Keratinocyte (primary cell): ENCODE data around the gene UPK3A. TPM values are rescaled to one million over a fixed set of nuclear protein-coding genes. Genes with fewer than 3 reads are reported as not detected.

ENCODE experiments used
- DNase-seq: peaks from one replicate; pipeline ENCODE4 v3.0.0-alpha.2; 2011; ENCODE audit warnings: low read depth, missing footprints, low spot score
- FAIRE-seq: peaks from 2 replicates; lab custom pipeline; 2011; peaks lifted over from hg19 to GRCh38; lab: Jason Lieb, UNC
- H2AFZ ChIP-seq: 2 replicates; pipeline ENCODE4 v1.6.0; 2012; ENCODE audit warnings: low read length, control low read depth, inconsistent platforms; ENCODE audit not compliant: control insufficient read depth
- H3K27ac ChIP-seq: 2 replicates; pipeline ENCODE4 v1.5.1; 2011; ENCODE audit warnings: low read length; ENCODE audit not compliant: control insufficient read depth, insufficient read depth
- H3K27me3 ChIP-seq: 3 replicates; pipeline ENCODE4 v1.6.0; 2011; ENCODE audit warnings: low read length; ENCODE audit not compliant: control insufficient read depth, insufficient read depth; ENCODE audit errors: extremely low read depth
- H3K36me3 ChIP-seq, 2 experiments: 2 replicates in 1 of 2; 3 replicates in 1 of 2; pipeline ENCODE4 v1.5.1; 2011; ENCODE audit warnings: low read length in 2 of 2, mild to moderate bottlenecking in 1 of 2; ENCODE audit not compliant: control insufficient read depth in 2 of 2, insufficient read depth in 2 of 2; ENCODE audit errors: extremely low read depth in 1 of 2
- H3K4me1 ChIP-seq: 3 replicates; pipeline ENCODE4 v1.5.1; 2011; ENCODE audit warnings: low read length; ENCODE audit not compliant: control insufficient read depth, insufficient read depth; ENCODE audit errors: extremely low read depth
- H3K4me2 ChIP-seq: 3 replicates; pipeline ENCODE4 v1.6.0; 2011; ENCODE audit warnings: low read depth, low read length; ENCODE audit not compliant: control insufficient read depth, insufficient read depth; ENCODE audit errors: extremely low read depth
- H3K4me3 ChIP-seq, 3 experiments: fragments of 200-600 bp in 1 of 3; sonication (generic) in 1 of 3; 2 replicates in 2 of 3; 3 replicates in 1 of 3; pipeline ENCODE4 v1.5.1; 2011 to 2016; ENCODE audit warnings: low read length in 3 of 3, mild to moderate bottlenecking in 3 of 3, control low read depth in 2 of 3, inconsistent platforms in 1 of 3, low read depth in 1 of 3, mixed read lengths in 1 of 3, mixed run types in 1 of 3, moderate library complexity in 1 of 3; ENCODE audit not compliant: control insufficient read depth in 2 of 3, insufficient read depth in 2 of 3; ENCODE audit errors: extremely low read depth in 1 of 3
- H3K79me2 ChIP-seq: 2 replicates; pipeline ENCODE4 v1.6.0; 2012; ENCODE audit warnings: low read length; ENCODE audit not compliant: control insufficient read depth, insufficient read depth
- H3K9ac ChIP-seq: 3 replicates; pipeline ENCODE4 v1.6.0; 2011; ENCODE audit warnings: low read length; ENCODE audit not compliant: control insufficient read depth, insufficient read depth; ENCODE audit errors: extremely low read depth
- H3K9me1 ChIP-seq: 3 replicates; pipeline ENCODE4 v1.6.0; 2011; ENCODE audit warnings: low read length; ENCODE audit not compliant: control insufficient read depth, insufficient read depth; ENCODE audit errors: extremely low read depth
- H3K9me3 ChIP-seq: 2 replicates; pipeline ENCODE4 v1.5.1; 2012; ENCODE audit warnings: low read depth, low read length; ENCODE audit not compliant: control insufficient read depth
- H4K20me1 ChIP-seq: 3 replicates; pipeline ENCODE4 v1.6.0; 2011; ENCODE audit warnings: low read length; ENCODE audit not compliant: control insufficient read depth, insufficient read depth; ENCODE audit errors: extremely low read depth
- EZH2 ChIP-seq: IDR thresholded peaks from one replicate; pipeline ENCODE4 v1.6.1; 2012; ENCODE audit warnings: inconsistent platforms, mild to moderate bottlenecking, low read length, moderate library complexity
- dilution Hi-C: fragments of 300-500 bp; cut with MboI; formaldehyde crosslinking; loops from one replicate; pipeline ENCODE4 v1.7.0; 2020; ENCODE audit warnings: low sequenced_read_pairs; ENCODE audit not compliant: extremely low pct_ligation_motif_present
- polyA plus RNA-seq, 5 experiments: library from polyadenylated mRNA; depleted of rRNA in 3 of 5; stranded (reverse) in 3 of 5; stranded (forward) in 1 of 5; unstranded in 1 of 5; fragments of >200 nt; gene quantifications; 1 replicate in 1 of 5; 2 replicates in 3 of 5; 3 replicates in 1 of 5; pipeline versions ENCODE4 v1.2.1 to v1.2.3, GENCODE V29; 2011 to 2012; ENCODE audit warnings: missing spikeins in 2 of 5, low read depth in 1 of 5, low replicate concordance in 1 of 5
- TF ChIP-seq, protein P1 (sequence below), 3 experiments: IDR thresholded peaks in 1 of 3; conservative IDR thresholded peaks in 1 of 3; optimal IDR thresholded peaks in 1 of 3; 2 replicates in 2 of 3; 3 replicates in 1 of 3; pipeline versions ENCODE3 to v1.5.1; 2011; ENCODE audit warnings: low read length in 3 of 3, mild to moderate bottlenecking in 3 of 3, moderate library complexity in 2 of 3, control low read depth in 1 of 3, inconsistent platforms in 1 of 3; ENCODE audit not compliant: insufficient read depth in 2 of 3; ENCODE audit errors: extremely low read depth in 1 of 3

The UPK3A gene
- polyA plus RNA-seq, 1 donor (not counting 4 experiments of a cell fraction or from before 2014, with no cell fraction given), result not detected

DNA sequence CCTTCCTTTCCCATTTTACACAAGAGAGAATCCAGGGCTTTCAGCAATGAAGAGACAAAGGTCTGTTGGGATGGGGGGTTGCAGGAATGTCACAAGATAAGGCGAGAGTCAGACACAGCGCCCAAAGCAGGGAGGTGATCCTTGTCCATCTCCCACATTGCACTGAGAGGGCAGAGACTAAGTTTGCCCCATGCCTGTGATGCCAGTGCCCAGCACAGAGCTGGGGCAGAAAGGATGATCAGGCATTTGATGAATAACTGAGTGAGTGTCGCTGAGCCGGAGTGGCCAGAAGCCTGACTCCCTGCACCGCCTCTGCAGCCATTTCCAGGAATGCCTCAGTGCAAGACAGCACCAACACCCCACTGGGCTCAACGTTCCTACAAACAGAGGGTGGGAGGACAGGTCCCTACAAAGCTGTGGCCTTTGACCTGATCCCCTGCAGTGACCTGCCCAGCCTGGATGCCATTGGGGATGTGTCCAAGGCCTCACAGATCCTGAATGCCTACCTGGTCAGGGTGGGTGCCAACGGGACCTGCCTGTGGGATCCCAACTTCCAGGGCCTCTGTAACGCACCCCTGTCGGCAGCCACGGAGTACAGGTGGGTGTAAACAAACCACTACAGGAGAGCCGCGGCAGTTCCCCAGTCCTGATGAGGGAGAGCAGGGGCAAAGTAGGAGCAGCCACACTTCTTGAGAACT is 2.3 kb downstream of the UPK3A start:
- Histone ChIP-seq H3K9me1 (no peaks in the 10 kb centered on the region), H3K27me3 (peaks cover 24% of the 10 kb centered on the region), H3K27ac (no peak overlapping the region), H3K9me3 (no peaks in the 10 kb centered on the region), H2AFZ (no peak overlapping the region), H3K4me2 (no peak overlapping the region), H3K79me2 (no peaks in the 10 kb centered on the region), H3K36me3 (no peaks in the 10 kb centered on the region), H3K4me1 (peaks cover 3% of the 10 kb centered on the region), H3K4me3 (no peak overlapping the region), H3K9ac (no peak overlapping the region), H4K20me1 (no peaks in the 10 kb centered on the region)
- FAIRE-seq, result no peak
- no peak for TF ChIP-seq EZH2
- TF ChIP-seq, protein P1, sequence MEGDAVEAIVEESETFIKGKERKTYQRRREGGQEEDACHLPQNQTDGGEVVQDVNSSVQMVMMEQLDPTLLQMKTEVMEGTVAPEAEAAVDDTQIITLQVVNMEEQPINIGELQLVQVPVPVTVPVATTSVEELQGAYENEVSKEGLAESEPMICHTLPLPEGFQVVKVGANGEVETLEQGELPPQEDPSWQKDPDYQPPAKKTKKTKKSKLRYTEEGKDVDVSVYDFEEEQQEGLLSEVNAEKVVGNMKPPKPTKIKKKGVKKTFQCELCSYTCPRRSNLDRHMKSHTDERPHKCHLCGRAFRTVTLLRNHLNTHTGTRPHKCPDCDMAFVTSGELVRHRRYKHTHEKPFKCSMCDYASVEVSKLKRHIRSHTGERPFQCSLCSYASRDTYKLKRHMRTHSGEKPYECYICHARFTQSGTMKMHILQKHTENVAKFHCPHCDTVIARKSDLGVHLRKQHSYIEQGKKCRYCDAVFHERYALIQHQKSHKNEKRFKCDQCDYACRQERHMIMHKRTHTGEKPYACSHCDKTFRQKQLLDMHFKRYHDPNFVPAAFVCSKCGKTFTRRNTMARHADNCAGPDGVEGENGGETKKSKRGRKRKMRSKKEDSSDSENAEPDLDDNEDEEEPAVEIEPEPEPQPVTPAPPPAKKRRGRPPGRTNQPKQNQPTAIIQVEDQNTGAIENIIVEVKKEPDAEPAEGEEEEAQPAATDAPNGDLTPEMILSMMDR (optimal IDR thresholded peaks at IDR 0.05 in 1 of 3, IDR thresholded peaks at IDR 0.05 in 1 of 3, conservative IDR thresholded peaks at IDR 0.05 in 1 of 3; ENCODE audit: extremely low read depth in 1 of 3, insufficient read depth in 2 of 3, low read length in 3 of 3), result no peak
- dilution Hi-C loops, result no loop called here
- DNase-seq, result no peak

DNA sequence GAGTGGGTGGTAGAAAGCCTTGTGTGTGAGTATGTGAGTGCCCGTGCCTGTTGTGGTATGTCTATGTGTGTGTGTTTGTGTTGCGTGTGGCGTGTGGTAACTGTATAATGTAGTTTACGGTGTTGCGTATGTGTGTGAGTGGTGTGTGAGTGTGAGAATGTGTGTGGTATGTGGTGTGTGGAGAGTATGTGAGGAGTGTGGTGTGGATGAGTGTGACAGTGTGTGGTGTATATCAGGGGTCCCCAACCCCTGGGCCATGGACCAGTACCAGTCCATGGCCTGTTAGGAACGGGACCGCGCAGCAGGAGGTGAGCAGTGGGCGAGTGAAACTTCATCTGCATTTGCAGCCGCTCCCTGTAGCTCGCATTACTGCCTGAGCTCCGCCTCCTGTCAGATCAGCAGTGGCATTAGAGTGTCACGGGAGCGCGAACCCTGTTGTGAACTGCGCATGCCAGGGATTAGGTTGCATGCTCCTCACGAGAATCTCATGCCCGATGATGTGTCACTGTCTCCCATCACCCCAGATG is 5.7 kb downstream of the UPK3A start:
- H3K27me3 ChIP-seq, result peaks cover 27% of the 10 kb centered on the region
- no peak overlapping the region for H3K9ac ChIP-seq
- H3K27ac ChIP-seq, result no peak overlapping the region
- H3K36me3 ChIP-seq, result no peaks in the 10 kb centered on the region
- H3K9me1 ChIP-seq, result no peaks in the 10 kb centered on the region
- peak overlapping the region; percentile 48 for H3K4me2 ChIP-seq
- H3K79me2 ChIP-seq, result no peaks in the 10 kb centered on the region
- no peaks in the 10 kb centered on the region for H3K9me3 ChIP-seq
- peak overlapping the region; percentile 75 for H2AFZ ChIP-seq
- H4K20me1 ChIP-seq, result no peaks in the 10 kb centered on the region
- no peak overlapping the region for H3K4me3 ChIP-seq
- FAIRE-seq (peak; percentile 51), DNase-seq (no peak)
- H3K4me1 ChIP-seq, result peaks cover 3% of the 10 kb centered on the region
- TF ChIP-seq EZH2, result no peak
- TF ChIP-seq, protein P1 (optimal IDR thresholded peaks at IDR 0.05 in 1 of 3, IDR thresholded peaks at IDR 0.05 in 1 of 3, conservative IDR thresholded peaks at IDR 0.05 in 1 of 3; ENCODE audit: extremely low read depth in 1 of 3, insufficient read depth in 2 of 3, low read length in 3 of 3), result no peak
- dilution Hi-C loops, result no loop called here
